B cell (primary cell): ENCODE measurements around the gene PTGES2. TPM values are rescaled to one million over a fixed set of nuclear protein-coding genes. Genes with fewer than 3 reads are reported as not detected.
A peak's percentile ranks its signal among the peaks of the same experiment; 100 is the strongest.

Experiments
- ATAC-seq: fragments of 200-7000 bp; cut with Tn5 transposase; one replicate; pipeline ENCODE4 v1.10.0; 2021; ENCODE audit warnings: low read depth, mild to moderate bottlenecking, moderate number of reproducible peaks, moderate library complexity
- CTCF ChIA-PET: fragments of 350-600 bp; sonication (Branson Sonifier 250); formaldehyde crosslinking; loops from one replicate; lab custom pipeline; 2021; ENCODE audit warnings: antibody characterized with exemption, inconsistent platforms; lab: Charles Lee
- POLR2A ChIA-PET: fragments of 350-600 bp; sonication (Branson Sonifier 250); formaldehyde crosslinking; loops from one replicate; lab custom pipeline; 2021; ENCODE audit warnings: antibody characterized with exemption; lab: Charles Lee
- DNase-seq: peaks from one replicate; pipeline ENCODE4 v3.0.0; 2013
- H2AFZ ChIP-seq: 2 replicates; pipeline ENCODE4 v1.6.1; 2012; ENCODE audit warnings: mild to moderate bottlenecking, low read depth, low read length; ENCODE audit not compliant: insufficient read depth, poor library complexity, severe bottlenecking
- H3K27ac ChIP-seq, 2 donors: 1 replicate in 1 of 2; 2 replicates in 1 of 2; pipeline ENCODE4 v1.5.1; 2012 to 2013; ENCODE audit warnings: low read length in 2 of 2, mild to moderate bottlenecking in 2 of 2, moderate library complexity in 1 of 2
- H3K27me3 ChIP-seq, 4 experiments: fragments of 200-600 bp in 1 of 4; sonication (generic) in 1 of 4; replicated peaks in 1 of 4; 1 replicate in 2 of 4; 2 replicates in 2 of 4; pipeline versions ENCODE4 v1.6.1 to v1.7.0; 2013 to 2016; ENCODE audit warnings: low read length in 3 of 4, mild to moderate bottlenecking in 2 of 4, mixed read lengths in 1 of 4, moderate library complexity in 1 of 4; ENCODE audit not compliant: insufficient read depth in 4 of 4, control insufficient read depth in 3 of 4; ENCODE audit errors: control extremely low read depth in 1 of 4
- H3K36me3 ChIP-seq, 2 experiments: replicated peaks in 1 of 2; 1 replicate in 1 of 2; 2 replicates in 1 of 2; pipeline versions ENCODE4 v1.6.1 to v1.7.1; 2013; ENCODE audit warnings: low read length in 1 of 2; ENCODE audit not compliant: insufficient read depth in 2 of 2, control insufficient read depth in 1 of 2; ENCODE audit errors: control extremely low read depth in 1 of 2, extremely low read depth in 1 of 2
- H3K4me1 ChIP-seq, 2 donors: fragments of 200-600 bp in 1 of 2; sonication (generic) in 1 of 2; 1 replicate in 1 of 2; 2 replicates in 1 of 2; pipeline versions ENCODE4 v1.5.1 to v1.6.1; 2013 to 2017; ENCODE audit warnings: low read length in 2 of 2; ENCODE audit not compliant: control insufficient read depth in 2 of 2, insufficient read depth in 2 of 2
- H3K4me2 ChIP-seq: replicated peaks from 2 replicates; pipeline ENCODE3; 2012; ENCODE audit warnings: mild to moderate bottlenecking, low read depth, low read length; ENCODE audit not compliant: poor library complexity, severe bottlenecking
- H3K4me3 ChIP-seq, 5 experiments: fragments of 200-600 bp in 1 of 5; sonication (generic) in 1 of 5; 1 replicate in 3 of 5; 2 replicates in 2 of 5; pipeline versions ENCODE4 v1.5.1 to v1.7.0; 2011 to 2016; ENCODE audit warnings: low read length in 4 of 5, mild to moderate bottlenecking in 4 of 5, low read depth in 2 of 5, control low read depth in 1 of 5, moderate library complexity in 1 of 5; ENCODE audit not compliant: insufficient read depth in 1 of 5; ENCODE audit errors: control extremely low read depth in 1 of 5, extremely low read depth in 1 of 5
- H3K79me2 ChIP-seq: fragments of 200-600 bp; sonication (generic); one replicate; pipeline ENCODE4 v1.6.0; 2016; ENCODE audit warnings: low read length; ENCODE audit not compliant: control insufficient read depth, insufficient read depth
- H3K9ac ChIP-seq: fragments of 200-600 bp; sonication (generic); 2 replicates; pipeline ENCODE4 v1.6.1; 2017; ENCODE audit warnings: mild to moderate bottlenecking, low read length, moderate library complexity
- H3K9me3 ChIP-seq, 3 donors: one replicate each; pipeline versions ENCODE4 v1.6.1 to v1.7.1; 2013; ENCODE audit warnings: low read length in 2 of 3; ENCODE audit not compliant: control insufficient read depth in 2 of 3, insufficient read depth in 1 of 3; ENCODE audit errors: control extremely low read depth in 1 of 3
- H4K20me1 ChIP-seq: 2 replicates; pipeline ENCODE4 v1.6.0; 2012; ENCODE audit warnings: mild to moderate bottlenecking, low read length; ENCODE audit not compliant: insufficient read depth, control insufficient read depth, poor library complexity, severe bottlenecking
- H3K27ac Mint-ChIP-seq: one replicate; pipeline ENCODE4 v1.8.0; 2021; ENCODE audit warnings: mixed read lengths
- H3K27me3 Mint-ChIP-seq: one replicate; pipeline ENCODE4 v1.8.0; 2021; ENCODE audit warnings: mixed read lengths
- H3K4me1 Mint-ChIP-seq: one replicate; pipeline ENCODE4 v1.8.0; 2021; ENCODE audit warnings: mixed read lengths
- H3K4me3 Mint-ChIP-seq: one replicate; pipeline ENCODE4 v1.8.0; 2021; ENCODE audit warnings: mixed read lengths
- H3K9me3 Mint-ChIP-seq: one replicate; pipeline ENCODE4 v1.8.0; 2022; ENCODE audit warnings: mixed read lengths; ENCODE audit not compliant: insufficient read depth
- CTCF ChIP-seq: fragments of 200-600 bp; IDR thresholded peaks from one replicate; pipeline ENCODE4 v1.8.0; 2022; ENCODE audit warnings: antibody characterized with exemption, mild to moderate bottlenecking
- EZH2 ChIP-seq: IDR thresholded peaks from 2 replicates; pipeline ENCODE4 v1.6.1; 2012; ENCODE audit warnings: borderline replicate concordance, low read depth, mild to moderate bottlenecking, moderate library complexity, low read length; ENCODE audit not compliant: insufficient read depth, poor library complexity, severe bottlenecking
- WGBS: methylation state at CpG from one replicate; pipeline ENCODE4 v1.1.5; 2013; ENCODE audit warnings: missing lambda C conversion rate; ENCODE audit not compliant: insufficient coverage; 5-methylcytosine and 5-hydroxymethylcytosine counted together
- intact Hi-C: fragments of 100-400 bp; cut with micrococcal nuclease; formaldehyde crosslinking; loops from one replicate; pipeline ENCODE4 v1.10.0; 2022
- polyA plus RNA-seq: library from polyadenylated mRNA; depleted of rRNA; stranded (reverse); fragments of >200 nt; gene quantifications from 2 replicates; pipeline ENCODE4 v1.2.3, GENCODE V29; 2012
- total RNA-seq, 2 donors: library from RNA; stranded (reverse); fragments of 120-200 nt in 1 of 2; gene quantifications; 1 replicate in 1 of 2; 2 replicates in 1 of 2; pipeline versions ENCODE4 v1.2.3 to v1.2.4, GENCODE V29; 2013 to 2022

Gene PTGES2
- total and polyA plus RNA-seq, 2 donors (not counting 1 experiment from before 2014, with no cell fraction given), result 77.8 to 113 TPM

GRCh38 chr9:128115187-128116103, 12.1 kb downstream of the PTGES2 start:
- CTCF ChIA-PET, result interaction anchor here (0.9 to 5.7 kb wide), 20 partner anchors 11 to 246 kb away, joined by 3 to 49 read pairs (median 6); partner anchors contain the start of genes NAIF1, PTGES2 and SLC25A25
- H3K9me3 ChIP-seq, result peaks cover 0 to 6% (median 0%) of the 10 kb centered on the region in 3 donors

More at GRCh38 chr9:128115187-128116103, 12.1 kb downstream of the PTGES2 start:
- Mint-ChIP-seq H3K27ac (peak overlapping the region; percentile 91), H3K9me3 (no peaks in the 10 kb centered on the region), H3K4me1 (peaks cover 41% of the 10 kb centered on the region), H3K4me3 (peak overlapping the region; percentile 69), H3K27me3 (no peaks in the 10 kb centered on the region)
- WGBS, result 53% methylated on average over 24 of the region's 26 CpGs
- peak overlapping the region; percentile 68 to 70 for H3K27ac ChIP-seq
- no peak overlapping the region for H3K4me3 ChIP-seq
- H3K4me2 ChIP-seq, result peak overlapping the region; percentile 65
- TF ChIP-seq CTCF (no peak), EZH2 (no peak)
- POLR2A ChIA-PET, result interaction anchor here (0.5 to 1.9 kb wide), 9 partner anchors 12 to 895 kb away, joined by 3 to 12 read pairs (median 4); partner anchors contain the start of genes NAIF1, PTGES2 and SLC25A25
- peak overlapping the region; percentile 26 for H2AFZ ChIP-seq
- intact Hi-C loops, result loop anchor here (5.0 kb wide), 2 partner anchors 138 to 158 kb away; no protein-coding TSS in a partner anchor
- no peak overlapping the region for H3K9ac ChIP-seq
- H3K27me3 ChIP-seq, result no peaks in the 10 kb centered on the region
- peaks cover 8% of the 10 kb centered on the region for H3K79me2 ChIP-seq
- DNase-seq, result peak; percentile 91
- H4K20me1 ChIP-seq, result peaks cover 6% of the 10 kb centered on the region
- peak; percentile 93 for ATAC-seq
- H3K36me3 ChIP-seq, result peaks cover 1 to 8% of the 10 kb centered on the region in 2 experiments
- peaks cover 37 to 42% of the 10 kb centered on the region in 2 donors for H3K4me1 ChIP-seq
